MCF 10A (cell line): ENCODE data around the gene GALNT9. TPM values are rescaled to one million over a fixed set of nuclear protein-coding genes. Genes with fewer than 3 reads are reported as not detected.

Experiments used
- BruUV-seq: library from RNA; stranded (reverse); fragments of 400-500 nt; replicated peaks from 2 replicates; lab custom pipeline; 2021; lab: Mats Ljungman, UMichigan
- CTCF ChIA-PET: fragments of 300-600 bp; sonication (Branson Sonifier 250); formaldehyde crosslinking; extraction: SDS; loops from one replicate; lab custom pipeline; 2021; ENCODE audit warnings: antibody characterized with exemption, inconsistent platforms; lab: Yijun Ruan, JAX
- POLR2A ChIA-PET: fragments of 300-600, 350-650 bp; sonication (Branson Sonifier 250); formaldehyde crosslinking; extraction: SDS; loops from one replicate; lab custom pipeline; 2020; ENCODE audit warnings: antibody characterized with exemption, inconsistent platforms; lab: Yijun Ruan, JAX
- DNase-seq: peaks from one replicate; pipeline ENCODE4 v3.0.0-alpha.2; 2018; ENCODE audit not compliant: unreplicated experiment
- H3K27ac Mint-ChIP-seq: one replicate; pipeline ENCODE4 v1.8.0; 2022; ENCODE audit warnings: mild to moderate bottlenecking, low read depth, mixed read lengths; ENCODE audit not compliant: unreplicated experiment
- H3K27me3 Mint-ChIP-seq: one replicate; pipeline ENCODE4 v1.8.0; 2022; ENCODE audit warnings: mixed read lengths; ENCODE audit not compliant: insufficient read depth, unreplicated experiment
- H3K36me3 Mint-ChIP-seq: one replicate; pipeline ENCODE4 v1.8.0; 2022; ENCODE audit warnings: mild to moderate bottlenecking, moderate library complexity, mixed read lengths; ENCODE audit not compliant: insufficient read depth, unreplicated experiment
- H3K4me1 Mint-ChIP-seq: one replicate; pipeline ENCODE4 v1.8.0; 2022; ENCODE audit warnings: mixed read lengths; ENCODE audit not compliant: insufficient read depth, unreplicated experiment
- H3K4me3 Mint-ChIP-seq: one replicate; pipeline ENCODE4 v1.8.0; 2022; ENCODE audit warnings: mild to moderate bottlenecking, moderate library complexity, mixed read lengths; ENCODE audit not compliant: unreplicated experiment
- H3K9me3 Mint-ChIP-seq: one replicate; pipeline ENCODE4 v1.8.0; 2022; ENCODE audit warnings: mixed read lengths; ENCODE audit not compliant: unreplicated experiment
- CTCF ChIP-seq: fragments of 200-600 bp; IDR thresholded peaks from one replicate; pipeline ENCODE4 v1.8.0; 2022; ENCODE audit warnings: antibody characterized with exemption, mild to moderate bottlenecking; ENCODE audit not compliant: unreplicated experiment
- intact Hi-C: fragments of 100-400 bp; cut with micrococcal nuclease; formaldehyde crosslinking; loops from 2 replicates; pipeline ENCODE4 v1.14.1; 2022
- total RNA-seq: library from RNA; stranded (reverse); gene quantifications from 2 replicates; pipeline ENCODE4 v1.2.3, GENCODE V29; 2022

The GALNT9 gene
- total RNA-seq, 1 experiment from 2014 or later = 4.4 TPM

DNA sequence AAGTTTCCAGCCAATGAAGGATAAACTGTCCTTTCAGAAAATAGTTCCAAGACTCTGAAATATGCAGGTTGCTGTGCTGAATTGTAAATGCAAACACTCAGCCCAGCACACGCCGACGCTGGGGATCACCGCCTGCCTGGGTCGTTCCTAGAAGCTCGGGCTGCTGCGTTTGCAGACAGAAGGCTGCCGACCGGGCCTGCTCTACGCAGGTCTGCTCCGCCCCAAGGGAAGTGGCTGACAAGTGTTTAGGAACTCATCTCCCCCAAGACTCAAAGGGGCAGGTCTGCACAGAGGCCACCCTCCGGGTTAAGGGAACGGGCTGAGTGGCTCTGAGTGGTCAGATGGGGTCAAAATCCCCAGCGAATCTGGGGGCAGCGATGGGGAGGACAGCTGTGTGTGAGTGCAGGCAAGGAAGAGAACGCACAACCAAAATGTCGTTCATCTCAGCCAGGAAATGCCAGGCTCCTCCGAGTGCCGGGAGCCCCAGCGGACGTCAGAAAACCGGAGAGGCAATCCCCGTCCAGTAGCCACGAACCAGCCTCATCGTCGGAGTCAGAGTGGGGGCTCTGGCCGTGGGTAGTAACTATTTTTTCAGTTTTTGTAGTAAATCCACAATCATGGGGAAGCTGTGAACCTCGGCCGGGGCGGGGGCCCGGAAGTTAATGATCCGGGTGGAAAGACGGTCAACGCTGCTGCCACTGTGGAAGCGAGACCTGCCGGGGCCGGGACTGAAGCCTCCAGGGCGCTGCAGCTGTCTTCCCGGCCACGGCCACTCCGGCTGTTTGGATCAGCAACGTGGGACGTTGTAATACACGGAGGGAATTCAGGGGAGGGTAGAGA is 6.0 kb downstream of the GALNT9 start:
- no peaks in the 10 kb centered on the region for H3K9me3 Mint-ChIP-seq
- H3K36me3 Mint-ChIP-seq = no peaks in the 10 kb centered on the region
- H3K4me1 Mint-ChIP-seq = peaks cover 9% of the 10 kb centered on the region
- no peak overlapping the region for H3K4me3 Mint-ChIP-seq
- peaks cover 23% of the 10 kb centered on the region for H3K27me3 Mint-ChIP-seq
- CTCF ChIA-PET = interaction anchor here (0.9 kb wide), 1 partner anchor 13 kb away, joined by 3 read pairs; no protein-coding TSS in a partner anchor
- H3K27ac Mint-ChIP-seq = no peak overlapping the region
- POLR2A ChIA-PET = no interaction called here
- BruUV-seq = no TSS peak
- TF ChIP-seq CTCF = no peak
- intact Hi-C loops = no loop called here
- DNase-seq = no peak

DNA sequence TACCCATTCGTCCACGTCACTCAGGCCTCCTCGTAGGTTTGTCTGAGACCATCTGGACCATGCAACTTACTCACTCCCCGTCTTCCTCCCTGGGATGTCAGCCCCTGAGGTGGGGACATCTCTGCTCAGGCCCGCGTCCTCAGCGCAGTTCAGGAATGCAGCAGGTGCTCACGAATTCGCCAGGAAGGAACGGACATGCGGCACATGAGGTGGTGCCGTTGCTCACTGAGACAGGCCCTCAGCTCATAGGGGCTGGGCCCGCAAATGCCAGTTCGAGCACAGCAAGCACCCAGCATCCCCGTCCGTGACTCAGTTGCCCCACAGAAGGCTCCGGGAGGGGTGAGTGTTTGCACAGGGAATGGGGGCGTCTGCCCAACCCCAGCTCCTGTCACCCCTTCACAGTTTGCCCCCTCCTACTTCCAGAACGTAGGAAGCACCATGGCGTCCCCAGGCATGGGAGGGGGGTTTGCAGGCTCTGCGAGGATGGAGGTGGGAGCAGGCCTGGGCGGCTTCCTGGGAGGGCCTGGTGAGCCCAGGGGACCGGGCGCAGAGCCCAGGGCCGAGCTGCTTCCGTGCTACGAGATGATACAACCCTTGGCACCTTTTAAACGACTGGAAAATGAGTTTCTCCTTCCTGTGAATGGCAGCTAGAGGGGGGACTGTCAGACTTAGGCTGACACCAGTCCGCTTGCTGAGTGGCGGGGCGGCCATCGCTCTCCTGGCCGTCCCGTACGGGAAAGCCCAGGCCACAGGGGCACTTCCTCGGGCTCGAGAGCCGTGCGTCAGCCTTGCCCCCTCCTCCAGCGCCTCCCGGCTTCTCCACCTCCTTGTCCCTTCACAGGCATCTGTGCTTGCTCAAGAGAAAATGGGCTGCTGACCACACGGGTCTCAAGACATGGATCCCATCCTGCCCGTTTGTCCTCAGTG is 6.9 kb downstream of the GALNT9 start:
- DNase-seq = no peak
- Mint-ChIP-seq H3K36me3 (no peaks in the 10 kb centered on the region), H3K27ac (no peak overlapping the region), H3K4me3 (no peak overlapping the region), H3K9me3 (no peaks in the 10 kb centered on the region), H3K4me1 (peaks cover 9% of the 10 kb centered on the region), H3K27me3 (peaks cover 26% of the 10 kb centered on the region)
- ChIA-PET POLR2A (no interaction called here), CTCF (interaction anchor here (0.9 kb wide), 1 partner anchor 12 kb away, joined by 3 read pairs; no protein-coding TSS in a partner anchor)
- no TSS peak for BruUV-seq
- intact Hi-C loops = no loop called here
- TF ChIP-seq CTCF = no peak

- H3K27me3 Mint-ChIP-seq = peaks cover 35% of the 10 kb centered on the region
- H3K4me3 Mint-ChIP-seq = no peak overlapping the region
- no peaks in the 10 kb centered on the region for H3K9me3 Mint-ChIP-seq
- BruUV-seq = no TSS peak
- no peak for TF ChIP-seq CTCF
- intact Hi-C loops = no loop called here
- no peaks in the 10 kb centered on the region for H3K36me3 Mint-ChIP-seq
- DNase-seq = no peak
- ChIA-PET POLR2A (no interaction called here), CTCF (interaction anchor here (0.6 kb wide), 1 partner anchor 209 kb away, joined by 3 read pairs; no protein-coding TSS in a partner anchor)
- H3K27ac Mint-ChIP-seq = no peak overlapping the region
- H3K4me1 Mint-ChIP-seq = no peaks in the 10 kb centered on the region
Measured at GRCh38 chr12:132321321-132322118, 7.9 kb downstream of the GALNT9 start.
